Lower lobe of right lung (tissue), 2 donors: ENCODE measurements around the gene SSU72. TPM values are rescaled to one million over a fixed set of nuclear protein-coding genes. Genes with fewer than 3 reads are reported as not detected.

ENCODE experiments used
- ATAC-seq, 2 donors: fragments of 200-7000 bp; cut with Tn5 transposase; one replicate each; pipeline ENCODE4 v1.9.1; 2020 to 2022; ENCODE audit warnings: mild to moderate bottlenecking in 2 of 2, moderate library complexity in 2 of 2
- DNase-seq: peaks from one replicate; pipeline ENCODE4 v3.0.0-alpha.2; 2020
- H3K27ac ChIP-seq: fragments of 200-600 bp; one replicate; pipeline ENCODE4 v1.8.0; 2022
- H3K27me3 ChIP-seq: fragments of 200-600 bp; one replicate; pipeline ENCODE4 v1.8.0; 2022; ENCODE audit warnings: low read depth
- H3K36me3 ChIP-seq: fragments of 200-600 bp; one replicate; pipeline ENCODE4 v1.8.0; 2022; ENCODE audit warnings: mild to moderate bottlenecking
- H3K4me1 ChIP-seq: fragments of 200-600 bp; one replicate; pipeline ENCODE4 v1.8.0; 2022
- H3K4me3 ChIP-seq: fragments of 200-600 bp; one replicate; pipeline ENCODE4 v1.8.0; 2022; ENCODE audit warnings: mild to moderate bottlenecking
- H3K9me3 ChIP-seq: fragments of 200-600 bp; one replicate; pipeline ENCODE4 v1.8.0; 2022
- intact Hi-C: fragments of 100-400 bp; cut with DNase I; formaldehyde crosslinking; loops from one replicate; pipeline ENCODE4 v1.11.0; 2022
- total RNA-seq: library from RNA; stranded (reverse); fragmentation: NEBNext Ultra II Directional; extraction: Animal tissue kit (Norgen Biotek cat#: 25700); gene quantifications from one replicate; pipeline ENCODE4 v1.2.1, GENCODE V29; 2021
- TF ChIP-seq, protein P1 (sequence below): fragments of 200-600 bp; IDR thresholded peaks from one replicate; pipeline ENCODE4 v1.8.0; 2022; ENCODE audit warnings: antibody characterized with exemption, mild to moderate bottlenecking
- donor health status: DM: no; HTN: yes; CAD: no; lungs with severe emphysema.

Gene SSU72
- total RNA-seq, 1 donor from 2014 or later, result 123 TPM

DNA sequence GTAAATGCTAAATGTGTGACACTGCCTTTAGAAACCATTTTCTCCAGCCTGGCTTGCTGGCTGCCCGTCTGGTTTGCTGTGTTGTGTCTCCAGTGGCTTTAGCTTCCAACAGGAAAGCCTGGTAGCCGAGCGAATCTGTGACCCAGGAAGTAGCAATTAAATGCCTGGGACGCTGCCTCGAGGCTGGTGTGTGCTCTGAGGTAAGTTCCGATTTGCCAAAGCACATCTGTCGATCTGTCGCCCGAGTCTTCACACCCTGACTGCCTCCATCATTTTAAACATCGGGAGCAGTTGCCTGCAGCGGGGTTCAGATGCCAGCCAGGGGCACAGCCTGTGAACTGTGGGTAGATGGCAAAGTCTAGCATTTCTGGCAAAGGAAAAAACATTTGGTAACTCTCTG, 42.9 kb upstream of the SSU72 start:
- DNase-seq, result no peak
- intact Hi-C loops, result no loop called here
- TF ChIP-seq, protein P1, sequence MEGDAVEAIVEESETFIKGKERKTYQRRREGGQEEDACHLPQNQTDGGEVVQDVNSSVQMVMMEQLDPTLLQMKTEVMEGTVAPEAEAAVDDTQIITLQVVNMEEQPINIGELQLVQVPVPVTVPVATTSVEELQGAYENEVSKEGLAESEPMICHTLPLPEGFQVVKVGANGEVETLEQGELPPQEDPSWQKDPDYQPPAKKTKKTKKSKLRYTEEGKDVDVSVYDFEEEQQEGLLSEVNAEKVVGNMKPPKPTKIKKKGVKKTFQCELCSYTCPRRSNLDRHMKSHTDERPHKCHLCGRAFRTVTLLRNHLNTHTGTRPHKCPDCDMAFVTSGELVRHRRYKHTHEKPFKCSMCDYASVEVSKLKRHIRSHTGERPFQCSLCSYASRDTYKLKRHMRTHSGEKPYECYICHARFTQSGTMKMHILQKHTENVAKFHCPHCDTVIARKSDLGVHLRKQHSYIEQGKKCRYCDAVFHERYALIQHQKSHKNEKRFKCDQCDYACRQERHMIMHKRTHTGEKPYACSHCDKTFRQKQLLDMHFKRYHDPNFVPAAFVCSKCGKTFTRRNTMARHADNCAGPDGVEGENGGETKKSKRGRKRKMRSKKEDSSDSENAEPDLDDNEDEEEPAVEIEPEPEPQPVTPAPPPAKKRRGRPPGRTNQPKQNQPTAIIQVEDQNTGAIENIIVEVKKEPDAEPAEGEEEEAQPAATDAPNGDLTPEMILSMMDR, result no peak
- Histone ChIP-seq H3K4me3 (no peak overlapping the region), H3K36me3 (peaks cover 14% of the 10 kb centered on the region), H3K9me3 (no peaks in the 10 kb centered on the region), H3K4me1 (peaks cover 28% of the 10 kb centered on the region), H3K27ac (no peak overlapping the region), H3K27me3 (no peaks in the 10 kb centered on the region)
- ATAC-seq, result no peak

DNA sequence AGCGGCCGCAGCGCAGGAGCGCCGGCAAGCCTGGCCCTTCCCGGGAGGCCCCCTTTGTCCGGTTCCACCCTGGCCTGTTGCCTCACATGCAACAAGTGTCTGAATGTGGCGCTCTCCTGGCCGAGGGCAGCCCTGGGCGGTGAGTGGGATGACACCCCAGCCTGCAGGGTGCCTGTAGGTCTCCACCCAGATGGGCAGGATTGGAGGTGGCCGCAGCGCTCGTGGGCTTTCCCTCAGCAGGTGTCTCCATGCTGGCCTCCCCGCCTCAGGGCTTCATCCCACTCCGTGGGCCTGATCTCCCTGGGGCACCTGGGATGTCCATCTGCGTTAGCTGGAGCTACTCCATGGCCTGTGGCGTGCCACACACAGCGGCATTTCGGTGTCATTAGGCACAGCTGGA, 42.2 kb upstream of the SSU72 start:
- TF ChIP-seq, protein P1, result no peak
- H3K4me1 ChIP-seq, result peaks cover 28% of the 10 kb centered on the region
- H3K9me3 ChIP-seq, result no peaks in the 10 kb centered on the region
- no peaks in the 10 kb centered on the region for H3K27me3 ChIP-seq
- peaks cover 14% of the 10 kb centered on the region for H3K36me3 ChIP-seq
- H3K4me3 ChIP-seq, result peak overlapping the region; percentile 96
- no peak overlapping the region for H3K27ac ChIP-seq
- intact Hi-C loops, result no loop called here
- ATAC-seq, result no peak
- DNase-seq, result no peak

DNA sequence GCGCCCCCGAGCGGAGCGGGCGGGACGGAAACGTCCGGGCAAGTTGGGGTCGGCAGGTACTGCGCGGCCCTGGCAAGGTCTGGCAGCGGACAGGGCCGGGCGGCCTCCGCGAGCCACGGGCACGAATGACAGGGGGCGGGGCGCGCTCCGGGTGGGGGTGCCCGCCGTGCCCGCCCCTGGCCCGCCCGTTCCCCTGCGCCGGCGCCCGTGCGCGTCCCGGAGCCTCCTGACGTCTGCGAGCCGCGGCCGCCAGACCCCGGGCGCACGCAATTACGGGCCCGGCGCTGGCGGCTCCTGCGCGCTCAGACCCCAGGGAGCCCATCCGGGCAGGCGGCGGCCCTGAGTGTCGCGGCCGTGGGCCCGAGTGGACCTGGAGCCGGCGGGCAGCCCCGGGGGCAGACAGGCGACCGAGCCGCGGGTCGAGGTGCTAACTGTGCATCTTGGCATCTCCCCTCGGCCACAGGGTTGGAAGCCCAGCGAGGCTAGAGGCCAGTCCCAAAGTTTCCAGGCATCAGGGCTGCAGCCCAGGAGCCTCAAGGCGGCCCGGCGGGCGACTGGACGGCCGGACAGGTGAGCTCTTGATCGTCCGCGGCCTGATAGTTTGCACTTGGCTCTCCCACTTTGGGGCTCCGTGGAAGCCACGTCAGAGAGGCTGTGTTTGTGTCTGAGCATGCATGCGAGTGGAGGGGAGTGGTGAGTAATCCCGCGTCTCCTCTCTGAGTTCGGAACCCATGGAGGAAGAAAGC, 41.6 kb upstream of the SSU72 start:
- DNase-seq (no peak), ATAC-seq (peak; percentile 8 to 14)
- TF ChIP-seq, protein P1, result no peak
- Histone ChIP-seq H3K36me3 (peaks cover 14% of the 10 kb centered on the region), H3K27ac (peak overlapping the region; percentile 100), H3K27me3 (no peaks in the 10 kb centered on the region), H3K9me3 (no peaks in the 10 kb centered on the region), H3K4me1 (peaks cover 33% of the 10 kb centered on the region), H3K4me3 (peak overlapping the region; percentile 96)
- intact Hi-C loops, result no loop called here

DNA sequence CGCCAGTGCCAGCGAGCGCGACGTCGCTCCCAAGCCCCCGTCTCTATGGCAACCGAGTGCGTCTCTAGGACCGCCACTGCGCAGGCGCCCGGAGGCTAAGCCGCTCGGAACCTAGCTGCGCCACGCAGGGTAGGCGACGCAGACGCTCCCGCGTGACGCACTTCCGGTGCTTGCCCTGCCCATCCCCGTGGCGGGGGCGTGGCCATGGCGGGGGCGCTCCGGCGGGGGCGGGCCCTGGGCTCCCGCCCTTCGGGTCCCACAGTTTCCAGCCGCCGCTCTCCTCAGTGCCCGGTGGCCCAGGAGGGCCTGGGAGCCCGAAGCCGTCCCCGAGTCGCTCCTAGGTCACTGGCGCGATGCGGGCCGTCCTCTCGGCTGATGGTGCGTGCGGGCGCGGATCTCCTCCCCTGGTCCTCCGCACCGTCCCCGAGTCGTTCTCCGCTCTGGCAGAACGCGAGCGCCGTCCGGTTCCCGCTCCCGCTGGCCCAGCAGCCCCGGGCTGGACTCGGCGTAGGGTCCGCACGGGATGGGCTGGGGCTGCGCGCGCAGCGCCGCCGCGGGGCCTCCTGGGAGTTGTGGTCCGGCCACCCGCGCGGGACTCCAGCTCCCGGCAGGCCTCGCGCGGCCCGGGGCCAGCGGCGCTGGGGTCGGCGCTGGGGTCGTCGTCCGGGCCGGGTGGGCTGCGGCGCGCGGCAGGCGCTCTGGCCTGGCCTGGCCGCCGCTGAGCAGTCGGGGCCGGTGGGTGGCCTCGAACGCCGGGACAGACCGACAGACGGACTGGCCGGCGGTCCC, 40.8 kb upstream of the SSU72 start, which contains the start of gene MIB2:
MIB2 (plus strand) TSS at position 245 of the 789 bp plus-strand sequence. CDS start 7,953 bp downstream, outside the sequence.
- Histone ChIP-seq H3K9me3 (no peaks in the 10 kb centered on the region), H3K27me3 (no peaks in the 10 kb centered on the region), H3K4me3 (peak within 1 kb of the TSS; percentile 96), H3K27ac (peak within 1 kb of the TSS; percentile 100), H3K36me3 (peaks cover 14% of the 10 kb centered on the region), H3K4me1 (peaks cover 41% of the 10 kb centered on the region)
- peak; percentile 93 to 96 for ATAC-seq
- intact Hi-C loops, result no loop called here
- peak; percentile 98 for DNase-seq
- TF ChIP-seq, protein P1, result no peak

DNA sequence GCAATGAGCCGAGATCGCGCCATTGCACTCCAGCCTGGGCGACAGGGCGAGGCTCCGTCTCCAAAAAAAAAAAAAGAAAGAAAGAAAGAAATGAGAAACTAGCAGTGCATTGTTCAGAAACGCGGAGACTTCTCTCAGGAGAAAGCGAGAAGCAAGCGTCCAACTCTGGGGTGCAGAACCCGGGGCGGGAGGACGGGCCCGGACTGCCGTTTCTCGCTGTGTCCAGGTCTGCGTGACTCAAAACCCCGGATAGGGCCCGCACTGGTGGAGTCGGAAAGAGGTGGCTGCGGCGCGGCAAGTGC, 40.2 kb upstream of the SSU72 start:
- intact Hi-C loops, result no loop called here
- Histone ChIP-seq H3K27me3 (no peaks in the 10 kb centered on the region), H3K36me3 (peaks cover 14% of the 10 kb centered on the region), H3K4me3 (peak overlapping the region; percentile 96), H3K4me1 (peaks cover 44% of the 10 kb centered on the region), H3K9me3 (no peaks in the 10 kb centered on the region), H3K27ac (peak overlapping the region; percentile 100)
- TF ChIP-seq, protein P1, result no peak
- ATAC-seq (no peak), DNase-seq (no peak)
